CD4-positive, alpha-beta T cell treated with Interleukin-4 for 4 hours (primary cell): Measurements from ENCODE around the gene KIF26B.

Source experiments
- DNase-seq: peaks from one replicate; pipeline ENCODE4 v3.0.0-alpha.2; 2020

Gene KIF26B

DNA sequence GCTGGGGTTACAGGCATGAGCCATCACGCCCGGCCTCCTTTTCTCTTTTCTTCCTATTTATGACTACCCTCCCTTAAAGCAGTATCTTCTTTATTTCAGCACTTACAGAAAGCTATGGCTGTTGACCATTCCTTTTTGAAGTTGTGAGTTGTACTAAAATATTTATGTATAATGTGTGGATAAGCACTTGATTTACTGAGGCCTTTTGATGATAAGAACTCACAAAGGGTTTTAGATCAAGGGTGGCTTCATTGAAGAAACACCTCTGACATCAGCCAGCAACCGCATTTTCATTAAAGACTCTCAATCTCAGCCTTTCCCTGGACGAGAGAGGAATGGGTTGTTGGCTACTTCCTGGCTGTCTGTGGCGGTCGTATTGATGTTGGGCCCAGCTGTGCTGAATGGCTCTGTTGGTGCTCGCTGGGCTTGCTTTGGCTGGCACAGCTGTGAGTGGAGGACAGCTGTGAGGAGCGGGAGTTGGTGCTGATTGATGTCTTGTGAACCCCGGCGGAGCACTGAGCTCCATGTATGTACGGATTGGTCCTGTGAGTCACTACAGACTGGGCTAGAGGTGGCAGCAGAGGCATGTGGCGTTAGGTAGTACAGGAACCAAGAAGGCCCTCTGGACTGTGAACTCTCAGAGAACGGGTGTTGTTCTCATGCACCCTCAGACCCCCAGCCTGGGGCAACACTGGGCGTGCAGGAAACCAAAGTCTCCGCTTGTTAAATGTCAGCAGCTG is 208.8 kb downstream of the KIF26B start:
- DNase-seq = no peak

DNA sequence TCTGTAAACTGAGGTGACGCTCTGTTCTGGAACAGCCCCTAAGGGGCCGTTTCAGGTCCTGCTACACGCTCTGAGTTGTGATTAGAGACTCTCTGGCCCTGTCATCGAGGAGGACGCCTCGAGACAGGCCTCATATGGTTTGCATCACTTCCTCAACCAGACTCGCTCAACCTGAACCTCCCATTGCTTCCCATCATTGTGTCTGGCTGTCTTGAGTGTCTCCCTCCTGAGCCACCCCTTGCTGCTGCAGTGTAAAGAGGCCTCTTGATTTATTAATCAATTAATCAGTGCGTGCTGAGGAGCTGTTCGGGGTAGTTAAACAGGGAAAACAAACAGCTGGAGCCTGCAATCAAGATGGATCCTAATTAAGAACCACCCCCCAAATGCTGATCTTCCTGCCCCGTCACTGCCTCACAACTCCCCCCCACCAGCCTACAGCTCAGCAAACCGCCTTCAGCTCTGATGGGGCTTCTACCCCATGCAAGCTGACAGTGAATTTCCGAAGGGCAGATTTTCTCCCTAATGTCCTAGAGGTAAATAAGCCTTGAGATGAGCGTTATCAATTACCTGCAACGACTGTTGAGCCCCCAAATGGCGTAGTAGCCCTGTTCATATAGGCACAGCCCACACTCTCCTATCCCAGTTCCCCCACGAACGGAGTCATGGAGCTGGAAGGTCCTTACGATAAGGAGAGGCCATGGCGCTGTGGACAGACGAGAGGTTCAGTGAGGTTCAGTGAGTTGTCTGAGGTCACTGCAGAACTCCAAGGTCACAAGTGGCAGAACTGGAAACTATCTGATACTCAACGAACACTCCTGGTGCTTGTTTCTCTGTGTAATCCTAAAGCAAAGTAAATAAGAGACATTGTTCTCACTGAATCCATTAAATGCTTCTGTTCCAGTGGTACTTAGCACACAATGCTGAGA is 210.6 kb downstream of the KIF26B start:
- DNase-seq = no peak

GRCh38 chr1:245366886-245367285 is 212.1 kb downstream of the KIF26B start:
- DNase-seq = no peak

- DNase-seq = no peak
Observed at GRCh38 chr1:245370175-245370825, 215.5 kb downstream of the KIF26B start.

- no peak for DNase-seq
Observed at GRCh38 chr1:245370905-245371581, 216.3 kb downstream of the KIF26B start.

- no peak for DNase-seq
Observed at GRCh38 chr1:245373131-245373530, 218.3 kb downstream of the KIF26B start.

DNA sequence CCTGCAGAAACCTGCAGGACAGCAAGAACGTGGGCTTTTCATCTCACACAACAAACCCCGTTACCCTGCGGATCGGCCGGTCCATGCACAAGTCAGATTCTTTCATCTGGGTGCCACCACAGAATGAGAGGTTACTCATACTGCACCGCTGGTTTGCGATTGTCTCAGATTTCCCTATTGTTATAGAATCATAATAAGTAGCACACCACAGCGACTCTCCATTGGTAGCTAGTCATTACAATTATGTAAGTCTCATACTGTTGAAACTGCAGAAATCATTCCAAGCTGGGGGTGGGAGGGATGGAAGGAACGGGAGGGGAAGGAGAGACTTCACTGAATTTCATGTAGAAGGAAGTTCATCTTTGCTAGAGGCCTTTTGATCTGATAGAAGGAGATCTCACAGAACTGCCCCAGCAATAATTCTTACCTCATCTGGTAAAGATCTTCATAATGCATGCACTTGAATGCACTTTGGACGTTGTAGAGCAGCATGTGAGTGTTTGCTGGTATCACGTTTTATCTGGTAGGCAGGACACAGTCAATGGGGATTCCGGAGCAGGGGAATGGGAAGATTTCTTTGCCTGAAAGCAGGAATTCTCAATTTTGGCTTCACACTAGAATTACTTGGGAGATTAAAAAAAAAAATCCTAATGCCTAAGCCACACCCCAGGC is 221.1 kb downstream of the KIF26B start:
- DNase-seq = no peak

DNA sequence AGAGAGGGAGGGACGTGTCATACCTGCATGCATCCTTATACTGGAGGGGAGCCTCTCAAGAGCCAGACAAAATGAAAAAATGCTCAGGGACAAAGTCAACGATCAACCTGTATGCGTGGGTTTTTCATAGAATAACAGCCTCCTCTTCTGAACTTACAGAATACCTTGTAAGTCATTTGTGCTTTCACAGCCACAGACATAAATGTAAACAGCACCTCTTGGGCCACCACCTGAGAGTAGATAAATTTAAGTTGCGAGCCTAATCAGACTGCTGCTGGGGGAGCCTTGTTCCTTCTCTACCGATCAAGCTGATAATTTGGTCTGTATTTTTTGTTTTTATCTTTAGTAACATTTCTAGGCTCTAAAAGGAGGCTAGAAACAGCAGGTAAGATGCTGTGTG is 223.1 kb downstream of the KIF26B start:
- no peak for DNase-seq

- DNase-seq = no peak
Observed at GRCh38 chr1:245378311-245378722, 223.5 kb downstream of the KIF26B start.

DNA sequence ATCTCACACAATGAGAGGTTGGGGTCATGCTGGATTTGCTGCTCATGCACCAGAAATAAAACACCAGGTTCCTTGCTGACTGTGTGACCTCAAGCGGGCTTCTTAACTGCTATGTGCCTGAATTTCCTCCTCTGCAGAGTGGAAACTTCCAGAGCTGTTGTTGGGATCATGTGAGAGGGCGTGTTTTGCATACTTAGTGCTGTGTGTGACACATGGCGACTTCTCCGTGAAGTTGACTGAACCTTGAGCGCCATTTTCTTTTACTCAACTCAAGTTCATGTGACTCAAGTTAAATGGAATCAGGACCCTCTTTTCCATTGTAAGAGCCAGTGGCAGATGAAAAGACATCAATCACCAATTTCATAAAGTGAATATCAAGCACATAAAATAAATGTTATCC is 224.0 kb downstream of the KIF26B start:
- no peak for DNase-seq

GRCh38 chr1:245380790-245381535 is 226.2 kb downstream of the KIF26B start:
- no peak for DNase-seq

DNA sequence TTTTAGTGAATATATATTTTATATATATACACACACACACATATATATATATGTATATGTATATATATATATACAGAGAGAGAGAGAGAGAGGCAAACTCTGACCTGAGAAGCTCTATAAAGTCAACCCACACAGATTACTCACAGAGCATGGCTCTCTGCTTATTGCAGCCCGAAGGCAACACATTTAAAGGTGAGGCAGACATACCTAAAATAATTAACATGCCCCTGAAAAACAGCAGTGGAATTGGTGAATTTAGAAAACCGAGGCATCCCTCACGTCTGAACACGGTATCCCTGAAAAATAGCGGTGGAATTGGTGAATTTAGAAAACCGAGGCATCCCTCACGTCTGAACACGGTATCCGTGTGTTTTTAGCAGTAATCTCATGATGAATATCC is 228.2 kb downstream of the KIF26B start:
- DNase-seq = no peak

- DNase-seq = no peak
Observed at GRCh38 chr1:245383396-245384330, 228.9 kb downstream of the KIF26B start.

DNA sequence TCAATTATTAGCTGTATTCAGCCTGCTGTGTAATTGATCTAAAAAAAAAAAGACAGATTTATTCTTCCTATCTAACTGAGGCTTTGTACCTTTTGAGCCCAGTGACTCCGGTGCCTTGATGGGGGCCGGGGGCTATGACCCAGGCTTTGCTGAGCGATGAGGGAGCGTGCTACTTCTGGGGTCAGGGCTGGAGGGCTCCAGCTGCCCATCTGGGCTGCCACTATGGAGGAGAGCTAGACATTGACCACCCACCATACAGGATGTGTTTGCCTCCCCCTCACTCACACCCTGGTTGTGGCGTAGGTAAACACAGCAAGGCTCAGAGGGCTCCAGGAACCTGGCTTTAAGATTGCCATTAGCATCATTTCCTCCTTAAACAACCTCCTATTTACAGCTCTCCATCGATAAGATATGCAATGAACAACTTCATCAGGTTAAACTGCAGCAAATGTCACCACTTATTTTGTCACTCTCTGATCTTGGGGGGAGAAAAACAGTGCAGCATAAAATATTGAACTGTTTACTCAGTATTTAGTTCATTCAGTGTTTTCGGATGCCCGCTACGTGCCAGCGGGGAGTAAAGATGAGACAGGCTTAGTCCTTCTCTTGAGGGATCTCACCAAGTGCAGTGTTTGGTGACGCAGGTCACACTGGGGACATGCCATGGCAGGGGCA is 231.6 kb downstream of the KIF26B start:
- DNase-seq = no peak

- DNase-seq = no peak
Observed at GRCh38 chr1:245388687-245389086, 233.9 kb downstream of the KIF26B start.

GRCh38 chr1:245389873-245390272 is 235.1 kb downstream of the KIF26B start:
- no peak for DNase-seq

- no peak for DNase-seq
Observed at GRCh38 chr1:245390975-245391374, 236.2 kb downstream of the KIF26B start.

GRCh38 chr1:245393694-245394093 is 238.9 kb downstream of the KIF26B start:
- no peak for DNase-seq

GRCh38 chr1:245395680-245396079 is 240.9 kb downstream of the KIF26B start:
- DNase-seq = no peak

DNA sequence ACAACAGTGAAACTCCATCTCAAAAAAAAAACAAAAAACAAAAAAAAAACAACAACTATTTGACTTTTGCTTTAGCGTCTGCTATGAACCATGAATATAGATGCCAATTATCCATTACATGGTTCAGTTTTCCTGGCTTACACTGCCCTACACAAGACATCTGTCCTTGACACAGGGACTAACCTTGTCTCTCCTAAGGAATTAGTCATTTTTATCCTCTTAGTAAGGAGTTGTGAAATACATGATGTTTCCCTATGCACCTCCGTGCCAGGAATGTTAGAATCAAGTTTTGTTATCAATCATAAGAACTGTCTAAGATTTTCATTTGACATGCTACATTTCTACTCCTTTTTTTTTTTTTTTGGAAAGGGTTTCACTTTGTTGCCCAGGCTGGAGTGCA is 241.8 kb downstream of the KIF26B start:
- DNase-seq = no peak
